IPS-15b (cell line): Measurements from ENCODE around the gene NGDN.
"Not testable (repeated sequence)": the region's sequence is repeated elsewhere in the genome, so short reads cannot be mapped to it uniquely, and the experiment has no call there.

Source experiments
- H3K27me3 ChIP-seq: one replicate; pipeline ENCODE4 v1.6.1; 2013; ENCODE audit warnings: low read length; ENCODE audit not compliant: control insufficient read depth, insufficient read depth
- H3K36me3 ChIP-seq: one replicate; pipeline ENCODE4 v1.6.1; 2013; ENCODE audit warnings: low read length; ENCODE audit not compliant: control insufficient read depth, insufficient read depth
- H3K4me1 ChIP-seq: one replicate; pipeline ENCODE4 v1.6.1; 2013; ENCODE audit warnings: mild to moderate bottlenecking, low read length; ENCODE audit not compliant: control insufficient read depth, insufficient read depth
- H3K4me3 ChIP-seq: one replicate; pipeline ENCODE4 v1.5.1; 2013; ENCODE audit warnings: low read depth, low read length
- H3K9ac ChIP-seq: one replicate; pipeline ENCODE4 v1.6.1; 2013; ENCODE audit warnings: low read depth, mild to moderate bottlenecking, low read length
- H3K9me3 ChIP-seq: one replicate; pipeline ENCODE4 v1.6.1; 2013; ENCODE audit warnings: mild to moderate bottlenecking, low read length; ENCODE audit not compliant: control insufficient read depth, insufficient read depth

Gene NGDN

GRCh38 chr14:23443411-23443812 lies 26.1 kb upstream of the NGDN start:
- Histone ChIP-seq H3K9me3 (no peaks in the 10 kb centered on the region), H3K4me3 (no peak overlapping the region), H3K4me1 (no peaks in the 10 kb centered on the region), H3K9ac (no peak overlapping the region), H3K27me3 (peaks cover 14% of the 10 kb centered on the region), H3K36me3 (no peaks in the 10 kb centered on the region)

- H3K36me3 ChIP-seq: no peaks in the 10 kb centered on the region
- no peaks in the 10 kb centered on the region for H3K4me1 ChIP-seq
- H3K27me3 ChIP-seq: peaks cover 14% of the 10 kb centered on the region
These were observed 25.6 kb upstream of the NGDN start for GRCh38 chr14:23443881-23444280.

DNA sequence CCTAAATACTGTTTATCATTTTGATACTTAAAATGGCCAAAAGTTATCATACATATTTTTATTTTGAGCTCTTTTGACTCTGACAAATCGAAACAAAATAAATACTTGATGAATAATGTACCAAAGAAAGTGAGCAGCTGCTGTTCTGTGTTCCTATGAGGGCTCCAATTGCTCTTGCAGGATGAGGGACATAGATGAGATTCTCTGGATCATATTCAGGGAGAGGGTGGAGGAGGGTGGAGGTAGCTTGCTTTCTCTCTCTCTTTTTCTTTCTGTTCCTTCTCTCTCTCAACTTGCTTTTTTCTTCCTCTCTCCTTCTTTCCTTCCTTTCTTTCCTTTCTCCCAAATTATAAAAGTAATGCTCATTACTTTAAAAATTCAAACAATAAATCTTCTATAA lies 25.2 kb upstream of the NGDN start:
- Histone ChIP-seq H3K4me1 (no peaks in the 10 kb centered on the region), H3K9me3 (no peaks in the 10 kb centered on the region), H3K27me3 (peaks cover 14% of the 10 kb centered on the region), H3K36me3 (no peaks in the 10 kb centered on the region), H3K9ac (no peak overlapping the region), H3K4me3 (no peak overlapping the region)

More at GRCh38 chr14:23443881-23444280, 25.6 kb upstream of the NGDN start:
- H3K9ac ChIP-seq: no peak overlapping the region
- no peak overlapping the region for H3K4me3 ChIP-seq
- no peaks in the 10 kb centered on the region for H3K9me3 ChIP-seq

DNA sequence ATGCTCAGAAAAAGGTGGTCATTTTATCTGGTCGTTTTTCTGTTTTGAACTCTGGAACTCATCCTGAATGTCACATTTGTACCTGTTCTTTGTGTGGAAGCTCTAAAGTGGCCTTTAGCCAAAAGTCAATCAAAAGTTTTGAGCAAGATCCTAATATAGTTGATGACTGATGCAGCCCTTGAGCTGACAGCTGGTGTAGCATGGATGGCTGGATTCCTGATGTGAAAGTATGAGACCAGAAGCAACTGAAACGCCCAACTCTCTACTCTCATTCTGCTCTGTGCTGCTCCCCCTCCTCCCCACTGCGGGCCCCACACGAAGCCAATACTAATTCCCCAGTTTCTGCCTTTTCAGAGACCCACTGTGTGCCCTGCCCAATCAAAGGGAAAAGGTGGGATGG lies 23.7 kb upstream of the NGDN start:
- H3K9ac ChIP-seq: no peak overlapping the region
- H3K9me3 ChIP-seq: no peaks in the 10 kb centered on the region
- peaks cover 12% of the 10 kb centered on the region for H3K27me3 ChIP-seq
- H3K4me3 ChIP-seq: no peak overlapping the region
- H3K4me1 ChIP-seq: no peaks in the 10 kb centered on the region
- H3K36me3 ChIP-seq: no peaks in the 10 kb centered on the region

DNA sequence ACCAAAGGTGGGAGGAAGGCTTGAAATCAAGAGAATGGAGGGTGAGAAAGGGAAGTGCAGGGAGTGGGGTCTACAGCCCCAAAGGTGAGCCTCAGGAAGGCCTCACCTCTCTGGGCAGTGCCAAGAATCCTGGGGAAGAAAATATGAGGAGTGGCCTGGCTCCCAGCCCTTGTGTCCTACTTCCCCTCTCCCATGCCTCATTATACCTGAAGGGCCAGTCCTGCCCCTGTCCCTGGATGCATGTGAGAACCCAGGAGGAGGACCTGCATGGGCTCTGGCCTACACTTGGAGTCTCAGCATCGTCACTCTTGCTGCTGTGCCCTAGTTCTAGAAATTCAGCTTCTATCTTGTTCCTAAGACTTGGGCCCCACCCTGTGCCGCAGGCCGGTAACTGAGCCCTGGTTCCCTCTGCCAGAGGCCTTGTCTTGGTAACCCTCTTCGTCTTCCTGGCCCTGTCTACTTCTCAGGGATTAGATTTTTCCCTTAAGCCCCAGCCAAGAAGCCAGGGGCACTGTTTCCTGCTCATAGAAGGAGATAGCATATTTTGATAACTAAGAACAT lies 23.1 kb upstream of the NGDN start:
- Histone ChIP-seq H3K27me3 (peaks cover 12% of the 10 kb centered on the region), H3K4me3 (no peak overlapping the region), H3K9ac (no peak overlapping the region), H3K9me3 (no peaks in the 10 kb centered on the region), H3K4me1 (no peaks in the 10 kb centered on the region), H3K36me3 (no peaks in the 10 kb centered on the region)

DNA sequence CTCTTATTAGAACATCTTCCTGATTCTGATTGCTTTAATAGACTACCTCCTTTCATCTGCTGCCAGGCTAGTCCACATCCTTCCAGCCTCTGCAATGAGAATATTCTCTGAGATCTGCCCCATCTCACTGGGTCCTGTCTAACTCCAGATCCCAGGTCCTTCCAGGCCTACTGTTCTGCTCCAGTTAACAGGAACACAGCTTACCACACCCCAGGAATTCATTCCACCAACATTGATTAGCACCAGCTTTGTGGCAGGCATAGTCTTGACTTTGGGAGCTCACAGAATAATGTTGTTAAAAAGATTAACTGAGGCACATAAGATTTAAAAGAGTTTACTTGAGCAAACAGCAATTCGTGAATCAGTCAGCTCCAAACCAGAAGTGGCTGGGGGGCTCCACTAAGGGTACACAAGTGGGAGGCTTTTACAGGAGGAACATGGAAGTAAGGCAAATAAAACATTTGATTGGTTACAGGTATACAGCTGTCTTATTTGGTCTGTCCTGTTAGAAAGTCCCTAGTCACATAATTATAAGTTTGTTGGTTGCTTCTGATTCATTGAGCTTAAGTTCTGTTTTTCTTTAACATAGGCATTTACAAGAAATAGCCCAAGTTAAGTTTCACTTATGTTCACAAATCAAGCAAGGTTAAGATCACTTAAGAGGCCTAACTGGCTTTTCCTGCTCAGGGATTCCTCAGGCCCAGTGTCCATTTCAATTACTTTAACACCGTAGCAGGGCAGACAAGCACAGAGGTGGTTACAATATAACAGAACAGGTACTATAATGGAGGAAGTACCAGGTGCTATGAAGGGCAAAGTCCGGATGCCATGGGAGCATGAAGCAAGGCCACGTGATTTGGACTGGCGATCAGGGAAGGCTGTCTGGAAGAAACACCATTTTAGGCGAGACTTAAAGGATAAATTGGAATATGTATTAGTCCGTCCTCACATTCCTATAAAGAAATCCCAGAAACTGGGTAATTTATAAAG lies 21.8 kb upstream of the NGDN start:
- H3K9ac ChIP-seq: no peak overlapping the region
- no peaks in the 10 kb centered on the region for H3K9me3 ChIP-seq
- H3K36me3 ChIP-seq: no peaks in the 10 kb centered on the region
- no peaks in the 10 kb centered on the region for H3K4me1 ChIP-seq
- H3K27me3 ChIP-seq: peaks cover 5% of the 10 kb centered on the region
- H3K4me3 ChIP-seq: no peak overlapping the region

- no peaks in the 10 kb centered on the region for H3K36me3 ChIP-seq
- H3K9me3 ChIP-seq: no peaks in the 10 kb centered on the region
- no peaks in the 10 kb centered on the region for H3K4me1 ChIP-seq
- H3K4me3 ChIP-seq: no peak overlapping the region
- no peaks in the 10 kb centered on the region for H3K27me3 ChIP-seq
- no peak overlapping the region for H3K9ac ChIP-seq
These were observed 20.2 kb upstream of the NGDN start for GRCh38 chr14:23449314-23449713.

DNA sequence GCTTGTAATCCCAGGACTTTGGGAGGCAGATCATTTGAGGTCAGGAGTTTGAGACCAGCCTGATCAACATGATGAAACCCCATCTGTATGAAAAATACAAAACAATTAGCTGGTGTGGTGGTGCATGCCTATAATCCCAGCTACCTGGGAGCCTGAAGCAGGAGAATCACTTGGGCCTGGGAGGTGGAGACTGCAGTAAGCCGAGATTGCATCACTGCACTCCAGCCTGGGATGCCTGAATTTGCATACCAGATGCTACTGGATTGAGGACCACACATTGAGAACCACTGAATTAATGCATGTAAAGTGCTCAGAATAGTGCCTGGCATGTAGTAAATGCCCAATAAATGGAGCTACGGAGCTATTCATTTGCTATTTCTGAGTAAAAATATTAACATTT lies 19.1 kb upstream of the NGDN start:
- H3K9ac ChIP-seq: no peak overlapping the region
- no peaks in the 10 kb centered on the region for H3K36me3 ChIP-seq
- H3K4me3 ChIP-seq: no peak overlapping the region
- H3K9me3 ChIP-seq: no peaks in the 10 kb centered on the region
- H3K27me3 ChIP-seq: no peaks in the 10 kb centered on the region
- no peaks in the 10 kb centered on the region for H3K4me1 ChIP-seq

DNA sequence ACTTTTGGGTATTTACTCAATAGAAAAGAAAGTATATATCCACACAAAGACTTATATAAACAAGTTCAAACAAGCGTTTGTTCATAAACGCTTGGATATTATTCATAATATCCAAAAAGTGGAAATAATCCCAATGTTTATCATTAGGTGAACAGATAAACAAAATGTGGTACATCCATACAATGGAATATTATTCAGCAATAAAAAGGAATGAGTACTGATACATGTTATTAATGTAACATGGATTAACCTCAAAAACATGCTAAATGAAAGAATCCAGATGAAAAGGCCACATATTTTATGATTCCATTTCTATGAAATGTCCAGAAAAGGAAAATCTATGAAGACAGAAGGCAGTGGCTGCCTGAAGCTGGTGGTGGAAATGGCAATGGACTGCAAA lies 17.3 kb upstream of the NGDN start:
- Histone ChIP-seq H3K36me3 (no peaks in the 10 kb centered on the region), H3K4me1 (no peaks in the 10 kb centered on the region), H3K27me3 (no peaks in the 10 kb centered on the region), H3K9me3 (no peaks in the 10 kb centered on the region), H3K9ac (no peak overlapping the region), H3K4me3 (no peak overlapping the region)

GRCh38 chr14:23454445-23454856 lies 15.1 kb upstream of the NGDN start:
- Histone ChIP-seq H3K9me3 (no peaks in the 10 kb centered on the region), H3K27me3 (no peaks in the 10 kb centered on the region), H3K36me3 (no peaks in the 10 kb centered on the region), H3K9ac (no peak overlapping the region), H3K4me1 (no peaks in the 10 kb centered on the region), H3K4me3 (no peak overlapping the region)

DNA sequence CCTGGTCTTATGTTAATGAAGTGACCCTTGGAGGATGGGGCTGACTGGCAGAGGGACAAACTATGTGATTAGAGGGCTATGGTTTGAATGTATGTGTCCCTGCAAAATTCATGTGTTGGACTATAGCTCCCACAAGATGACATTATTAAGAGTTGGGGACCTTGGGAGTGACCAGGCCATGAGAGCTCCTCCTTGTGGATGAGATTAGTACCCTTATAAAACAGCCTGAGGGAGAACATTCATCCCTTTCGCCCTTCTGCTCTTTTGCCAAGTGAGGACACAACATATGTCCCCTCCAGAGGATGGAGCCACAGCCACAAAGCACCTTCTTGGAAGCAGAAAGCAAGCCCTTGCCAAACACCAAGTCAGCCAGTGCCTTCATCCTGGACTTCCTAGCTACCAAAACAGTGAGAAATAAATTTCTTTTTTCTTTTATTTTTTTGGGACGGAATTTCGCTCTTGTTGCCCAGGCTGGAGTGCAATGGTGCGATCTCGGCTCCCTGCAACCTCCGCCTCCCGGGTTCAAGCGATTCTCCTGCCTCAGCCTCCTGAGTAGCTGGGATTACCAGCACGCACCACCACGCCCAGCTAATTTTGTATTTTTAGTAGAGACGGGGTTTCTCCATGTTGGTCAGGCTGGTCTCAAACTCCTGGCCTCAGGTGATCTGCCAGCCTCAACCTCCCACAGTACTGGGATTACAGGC lies 12.5 kb upstream of the NGDN start:
- not testable (repeated sequence) for H3K36me3 ChIP-seq, H3K9me3 ChIP-seq, H3K4me3 ChIP-seq, H3K27me3 ChIP-seq, H3K9ac ChIP-seq, H3K4me1 ChIP-seq
